CD4-positive, alpha-beta T cell treated with Interleukin-4 for 1 hour (primary cell): ENCODE results near the gene TRERF1.

Experiments
- DNase-seq, 2 donors: peaks; one replicate each; pipeline ENCODE4 v3.0.0-alpha.2; 2020 to 2022

The TRERF1 gene

GRCh38 chr6:42394151-42394550 lies 57.6 kb downstream of the TRERF1 start:
- DNase-seq: no peak

- DNase-seq: no peak
These were observed 58.4 kb downstream of the TRERF1 start for GRCh38 chr6:42393339-42393738.

GRCh38 chr6:42392833-42393232 lies 58.9 kb downstream of the TRERF1 start:
- DNase-seq: no peak

GRCh38 chr6:42391441-42391840 lies 60.3 kb downstream of the TRERF1 start:
- no peak for DNase-seq

- DNase-seq: peak; percentile 48 to 74
These were observed 61.3 kb downstream of the TRERF1 start for GRCh38 chr6:42390228-42390934.

- no peak for DNase-seq
These were observed 62.0 kb downstream of the TRERF1 start for GRCh38 chr6:42389736-42390135.

GRCh38 chr6:42388046-42388445 lies 63.7 kb downstream of the TRERF1 start:
- DNase-seq: no peak

GRCh38 chr6:42387336-42387735 lies 64.4 kb downstream of the TRERF1 start:
- peak; percentile 27 to 74 for DNase-seq

- no peak for DNase-seq
These were observed 66.4 kb downstream of the TRERF1 start for GRCh38 chr6:42385339-42385738.

- no peak for DNase-seq
These were observed 68.1 kb downstream of the TRERF1 start for GRCh38 chr6:42383421-42384205.

- DNase-seq: no peak
These were observed 69.9 kb downstream of the TRERF1 start for GRCh38 chr6:42381850-42382249.

GRCh38 chr6:42380228-42380979 lies 71.3 kb downstream of the TRERF1 start:
- no peak for DNase-seq

GRCh38 chr6:42378536-42378935 lies 73.2 kb downstream of the TRERF1 start:
- no peak for DNase-seq

GRCh38 chr6:42378125-42378524 lies 73.6 kb downstream of the TRERF1 start:
- peak in 1 of 2 donors; percentile 36 for DNase-seq

- DNase-seq: no peak
These were observed 76.6 kb downstream of the TRERF1 start for GRCh38 chr6:42375007-42375635.

GRCh38 chr6:42374018-42374669 lies 77.6 kb downstream of the TRERF1 start:
- peak in 1 of 2 donors; percentile 32 for DNase-seq

- DNase-seq: no peak
These were observed 79.0 kb downstream of the TRERF1 start for GRCh38 chr6:42372699-42373098.

- DNase-seq: no peak
These were observed 81.3 kb downstream of the TRERF1 start for GRCh38 chr6:42370323-42370985.

GRCh38 chr6:42369568-42369967 lies 82.2 kb downstream of the TRERF1 start:
- DNase-seq: peak in 1 of 2 donors; percentile 49

- DNase-seq: peak; percentile 52 to 57
These were observed 83.5 kb downstream of the TRERF1 start for GRCh38 chr6:42368181-42368580.

- peak; percentile 25 to 53 for DNase-seq
These were observed 84.2 kb downstream of the TRERF1 start for GRCh38 chr6:42367353-42368011.
